ENCODE data around the gene ANAPC15.
A peak's percentile ranks its signal among the peaks of the same experiment; 100 is the strongest.

Gene ANAPC15

DNA sequence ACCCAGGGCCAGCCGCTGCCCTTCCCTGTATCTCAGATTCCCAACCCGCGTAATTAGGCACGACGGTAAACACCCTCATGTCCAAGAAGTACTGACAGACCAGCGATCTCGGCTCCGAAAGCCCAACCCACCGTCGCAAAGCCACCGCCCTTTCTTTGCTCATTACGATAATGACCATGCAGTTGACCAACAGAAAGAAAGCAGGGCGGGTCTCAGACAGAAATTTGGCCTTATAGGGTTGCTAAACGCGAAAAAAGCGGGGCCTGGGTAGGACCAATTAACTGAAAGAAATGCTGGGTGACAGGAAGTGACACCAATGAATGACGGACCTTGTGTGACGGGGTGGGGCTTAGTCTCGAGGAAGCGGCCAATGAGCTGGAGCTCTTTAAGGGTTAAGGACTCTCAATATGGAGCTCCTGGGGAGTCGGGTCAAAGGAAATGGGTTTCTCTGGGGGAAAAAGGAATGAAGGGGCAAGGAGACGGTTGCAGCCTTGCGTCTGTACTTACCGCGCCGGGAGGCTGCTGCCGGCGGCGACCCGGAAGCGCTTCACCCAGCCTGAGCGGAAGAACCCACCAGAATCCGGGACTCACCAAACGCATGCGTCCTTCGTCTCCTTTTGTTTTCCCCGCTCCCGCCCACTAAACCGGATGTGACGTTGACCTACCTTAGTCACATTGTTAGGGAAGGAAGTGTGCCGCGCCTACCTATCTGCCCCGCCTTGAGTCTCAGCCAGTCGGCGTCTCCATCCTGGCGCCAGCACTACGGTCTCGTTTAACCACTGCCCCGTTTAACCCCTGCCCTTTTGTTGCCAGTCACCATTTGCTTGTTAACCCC, at the start of gene ANAPC15 (continued):
- TF ChIP-seq SCRT1 (tag by site-specific recombination; IDR thresholded peaks at IDR 0.05; ENCODE audit: borderline replicate concordance) (no peak), ZNF768 (tag by site-specific recombination; IDR thresholded peaks at IDR 0.05) (no peak), ZFHX2 (tag by site-specific recombination; conservative IDR thresholded peaks at IDR 0.05) (peak; percentile 72), ZNF174 (tag by site-specific recombination; IDR thresholded peaks at IDR 0.05) (no peak), ZNF529 (tag by site-specific recombination; IDR thresholded peaks at IDR 0.05; ENCODE audit: insufficient replicate concordance) (no peak), ZNF677 (tag by site-specific recombination; IDR thresholded peaks at IDR 0.05) (no peak), OVOL3 (tag by site-specific recombination; IDR thresholded peaks at IDR 0.05) (no peak), ZNF121 (tag by site-specific recombination; IDR thresholded peaks at IDR 0.05) (no peak), MYNN (tag by site-specific recombination; IDR thresholded peaks at IDR 0.05; ENCODE audit: borderline replicate concordance) (no peak), RBAK (tag by site-specific recombination; IDR thresholded peaks at IDR 0.05) (no peak), ZNF558 (tag by site-specific recombination; IDR thresholded peaks at IDR 0.05) (no peak), ZNF560 (tag by site-specific recombination; IDR thresholded peaks at IDR 0.05; ENCODE audit: borderline replicate concordance) (no peak), SETDB1 (IDR thresholded peaks at IDR 0.05; ENCODE audit: insufficient read length, low read length) (no peak), ZNF274 (IDR thresholded peaks at IDR 0.05; ENCODE audit: low read length) (no peak), ZNF274 (tag by site-specific recombination; IDR thresholded peaks at IDR 0.05; ENCODE audit: borderline replicate concordance) (no peak), ZNF16 (tag by site-specific recombination; IDR thresholded peaks at IDR 0.05; ENCODE audit: low read depth) (no peak), ZNF596 (tag by site-specific recombination; IDR thresholded peaks at IDR 0.05) (no peak), KLF7 (tag by site-specific recombination; IDR thresholded peaks at IDR 0.05; ENCODE audit: borderline replicate concordance) (peak; percentile 78; the same call in 1 of the 2 replicates), ZNF510 (tag by site-specific recombination; IDR thresholded peaks at IDR 0.05; ENCODE audit: insufficient replicate concordance) (no peak), ZNF76 (tag by site-specific recombination; IDR thresholded peaks at IDR 0.05; ENCODE audit: borderline replicate concordance, low read depth) (no peak), ZNF521 (tag by site-specific recombination; IDR thresholded peaks at IDR 0.05) (no peak), GFI1B (tag by site-specific recombination; IDR thresholded peaks at IDR 0.05) (no peak), ZFP3 (tag by site-specific recombination; IDR thresholded peaks at IDR 0.05; ENCODE audit: low read depth) (no peak)
- TF ChIP-seq, protein P1, sequence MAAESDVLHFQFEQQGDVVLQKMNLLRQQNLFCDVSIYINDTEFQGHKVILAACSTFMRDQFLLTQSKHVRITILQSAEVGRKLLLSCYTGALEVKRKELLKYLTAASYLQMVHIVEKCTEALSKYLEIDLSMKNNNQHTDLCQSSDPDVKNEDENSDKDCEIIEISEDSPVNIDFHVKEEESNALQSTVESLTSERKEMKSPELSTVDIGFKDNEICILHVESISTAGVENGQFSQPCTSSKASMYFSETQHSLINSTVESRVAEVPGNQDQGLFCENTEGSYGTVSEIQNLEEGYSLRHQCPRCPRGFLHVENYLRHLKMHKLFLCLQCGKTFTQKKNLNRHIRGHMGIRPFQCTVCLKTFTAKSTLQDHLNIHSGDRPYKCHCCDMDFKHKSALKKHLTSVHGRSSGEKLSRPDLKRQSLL (tag by site-specific recombination; IDR thresholded peaks at IDR 0.05) = no peak
- TF ChIP-seq, protein P2, sequence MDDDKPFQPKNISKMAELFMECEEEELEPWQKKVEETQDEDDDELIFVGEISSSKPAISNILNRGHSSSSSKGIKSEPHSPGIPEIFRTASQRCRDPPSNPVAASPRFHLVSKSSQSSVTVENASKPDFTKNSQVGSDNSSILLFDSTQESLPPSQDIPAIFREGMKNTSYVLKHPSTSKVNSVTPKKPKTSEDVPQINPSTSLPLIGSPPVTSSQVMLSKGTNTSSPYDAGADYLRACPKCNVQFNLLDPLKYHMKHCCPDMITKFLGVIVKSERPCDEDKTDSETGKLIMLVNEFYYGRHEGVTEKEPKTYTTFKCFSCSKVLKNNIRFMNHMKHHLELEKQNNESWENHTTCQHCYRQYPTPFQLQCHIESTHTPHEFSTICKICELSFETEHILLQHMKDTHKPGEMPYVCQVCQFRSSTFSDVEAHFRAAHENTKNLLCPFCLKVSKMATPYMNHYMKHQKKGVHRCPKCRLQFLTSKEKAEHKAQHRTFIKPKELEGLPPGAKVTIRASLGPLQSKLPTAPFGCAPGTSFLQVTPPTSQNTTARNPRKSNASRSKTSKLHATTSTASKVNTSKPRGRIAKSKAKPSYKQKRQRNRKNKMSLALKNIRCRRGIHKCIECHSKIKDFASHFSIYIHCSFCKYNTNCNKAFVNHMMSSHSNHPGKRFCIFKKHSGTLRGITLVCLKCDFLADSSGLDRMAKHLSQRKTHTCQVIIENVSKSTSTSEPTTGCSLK (tag by site-specific recombination; IDR thresholded peaks at IDR 0.05) = no peak
- TF ChIP-seq, protein P3, sequence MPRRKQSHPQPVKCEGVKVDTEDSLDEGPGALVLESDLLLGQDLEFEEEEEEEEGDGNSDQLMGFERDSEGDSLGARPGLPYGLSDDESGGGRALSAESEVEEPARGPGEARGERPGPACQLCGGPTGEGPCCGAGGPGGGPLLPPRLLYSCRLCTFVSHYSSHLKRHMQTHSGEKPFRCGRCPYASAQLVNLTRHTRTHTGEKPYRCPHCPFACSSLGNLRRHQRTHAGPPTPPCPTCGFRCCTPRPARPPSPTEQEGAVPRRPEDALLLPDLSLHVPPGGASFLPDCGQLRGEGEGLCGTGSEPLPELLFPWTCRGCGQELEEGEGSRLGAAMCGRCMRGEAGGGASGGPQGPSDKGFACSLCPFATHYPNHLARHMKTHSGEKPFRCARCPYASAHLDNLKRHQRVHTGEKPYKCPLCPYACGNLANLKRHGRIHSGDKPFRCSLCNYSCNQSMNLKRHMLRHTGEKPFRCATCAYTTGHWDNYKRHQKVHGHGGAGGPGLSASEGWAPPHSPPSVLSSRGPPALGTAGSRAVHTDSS (tag by site-specific recombination; IDR thresholded peaks at IDR 0.05) = no peak
- TF ChIP-seq, protein P4, sequence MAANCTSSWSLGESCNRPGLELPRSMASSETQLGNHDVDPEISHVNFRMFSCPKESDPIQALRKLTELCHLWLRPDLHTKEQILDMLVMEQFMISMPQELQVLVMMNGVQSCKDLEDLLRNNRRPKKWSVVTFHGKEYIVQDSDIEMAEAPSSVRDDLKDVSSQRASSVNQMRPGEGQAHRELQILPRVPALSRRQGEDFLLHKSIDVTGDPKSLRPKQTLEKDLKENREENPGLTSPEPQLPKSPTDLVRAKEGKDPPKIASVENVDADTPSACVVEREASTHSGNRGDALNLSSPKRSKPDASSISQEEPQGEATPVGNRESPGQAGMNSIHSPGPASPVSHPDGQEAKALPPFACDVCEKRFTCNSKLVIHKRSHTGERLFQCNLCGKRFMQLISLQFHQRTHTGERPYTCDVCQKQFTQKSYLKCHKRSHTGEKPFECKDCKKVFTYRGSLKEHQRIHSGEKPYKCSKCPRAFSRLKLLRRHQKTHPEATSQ (tag by site-specific recombination; IDR thresholded peaks at IDR 0.05) = no peak
- TF ChIP-seq, protein P5, sequence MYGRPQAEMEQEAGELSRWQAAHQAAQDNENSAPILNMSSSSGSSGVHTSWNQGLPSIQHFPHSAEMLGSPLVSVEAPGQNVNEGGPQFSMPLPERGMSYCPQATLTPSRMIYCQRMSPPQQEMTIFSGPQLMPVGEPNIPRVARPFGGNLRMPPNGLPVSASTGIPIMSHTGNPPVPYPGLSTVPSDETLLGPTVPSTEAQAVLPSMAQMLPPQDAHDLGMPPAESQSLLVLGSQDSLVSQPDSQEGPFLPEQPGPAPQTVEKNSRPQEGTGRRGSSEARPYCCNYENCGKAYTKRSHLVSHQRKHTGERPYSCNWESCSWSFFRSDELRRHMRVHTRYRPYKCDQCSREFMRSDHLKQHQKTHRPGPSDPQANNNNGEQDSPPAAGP (tag by site-specific recombination; IDR thresholded peaks at IDR 0.05) = no peak
- TF ChIP-seq, protein P6, sequence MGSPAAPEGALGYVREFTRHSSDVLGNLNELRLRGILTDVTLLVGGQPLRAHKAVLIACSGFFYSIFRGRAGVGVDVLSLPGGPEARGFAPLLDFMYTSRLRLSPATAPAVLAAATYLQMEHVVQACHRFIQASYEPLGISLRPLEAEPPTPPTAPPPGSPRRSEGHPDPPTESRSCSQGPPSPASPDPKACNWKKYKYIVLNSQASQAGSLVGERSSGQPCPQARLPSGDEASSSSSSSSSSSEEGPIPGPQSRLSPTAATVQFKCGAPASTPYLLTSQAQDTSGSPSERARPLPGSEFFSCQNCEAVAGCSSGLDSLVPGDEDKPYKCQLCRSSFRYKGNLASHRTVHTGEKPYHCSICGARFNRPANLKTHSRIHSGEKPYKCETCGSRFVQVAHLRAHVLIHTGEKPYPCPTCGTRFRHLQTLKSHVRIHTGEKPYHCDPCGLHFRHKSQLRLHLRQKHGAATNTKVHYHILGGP (tag by site-specific recombination; IDR thresholded peaks at IDR 0.05) = no peak
- TF ChIP-seq, protein P7, sequence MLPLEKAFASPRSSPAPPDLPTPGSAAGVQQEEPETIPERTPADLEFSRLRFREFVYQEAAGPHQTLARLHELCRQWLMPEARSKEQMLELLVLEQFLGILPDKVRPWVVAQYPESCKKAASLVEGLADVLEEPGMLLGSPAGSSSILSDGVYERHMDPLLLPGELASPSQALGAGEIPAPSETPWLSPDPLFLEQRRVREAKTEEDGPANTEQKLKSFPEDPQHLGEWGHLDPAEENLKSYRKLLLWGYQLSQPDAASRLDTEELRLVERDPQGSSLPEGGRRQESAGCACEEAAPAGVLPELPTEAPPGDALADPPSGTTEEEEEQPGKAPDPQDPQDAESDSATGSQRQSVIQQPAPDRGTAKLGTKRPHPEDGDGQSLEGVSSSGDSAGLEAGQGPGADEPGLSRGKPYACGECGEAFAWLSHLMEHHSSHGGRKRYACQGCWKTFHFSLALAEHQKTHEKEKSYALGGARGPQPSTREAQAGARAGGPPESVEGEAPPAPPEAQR (tag by site-specific recombination; IDR thresholded peaks at IDR 0.05) = no peak
